Vagina (tissue), 2 donors: ENCODE data around the gene ASPG.

Experiments used
- CTCF ChIP-seq, 3 experiments: fragments of 450-650 bp in 2 of 3; fragments of 200-600 bp in 1 of 3; sonication (generic) in 1 of 3; IDR thresholded peaks; one replicate each; pipeline ENCODE4 v1.5.1; 2017 to 2019; ENCODE audit warnings: antibody characterized with exemption in 3 of 3, mild to moderate bottlenecking in 2 of 3, moderate library complexity in 2 of 3
- POLR2A ChIP-seq, 2 donors: fragments of 450-650 bp; IDR thresholded peaks; one replicate each; pipeline ENCODE4 v1.6.1; 2017; ENCODE audit warnings: antibody characterized with exemption in 2 of 2, mild to moderate bottlenecking in 2 of 2, moderate library complexity in 2 of 2
- POLR2AphosphoS5 ChIP-seq, 2 donors: sonication (generic); formaldehyde crosslinking; IDR thresholded peaks; one replicate each; pipeline ENCODE4 v1.9.0; 2017; ENCODE audit warnings: antibody characterized with exemption in 2 of 2, mild to moderate bottlenecking in 2 of 2, low read depth in 1 of 2; ENCODE audit not compliant: insufficient read depth in 1 of 2

- TF ChIP-seq POLR2AphosphoS5 (IDR thresholded peaks at IDR 0.05; ENCODE audit: insufficient read depth in 1 of 2, low read depth in 1 of 2) (no peak), CTCF (IDR thresholded peaks at IDR 0.05) (no peak), POLR2A (IDR thresholded peaks at IDR 0.05) (no peak)
These were observed 50.5 kb downstream of the ASPG start for GRCh38 chr14:104135904-104136471.
